IPS-NIHi7 (cell line): Measurements from ENCODE around the gene MYO16.
"Not testable (repeated sequence)": the region's sequence is repeated elsewhere in the genome, so short reads cannot be mapped to it uniquely, and the experiment has no call there.

Experiments
- DNase-seq: peaks from one replicate; pipeline ENCODE4 v3.0.0; 2012; ENCODE audit warnings: mixed read lengths; ENCODE audit errors: extremely low spot score

The MYO16 gene

DNA sequence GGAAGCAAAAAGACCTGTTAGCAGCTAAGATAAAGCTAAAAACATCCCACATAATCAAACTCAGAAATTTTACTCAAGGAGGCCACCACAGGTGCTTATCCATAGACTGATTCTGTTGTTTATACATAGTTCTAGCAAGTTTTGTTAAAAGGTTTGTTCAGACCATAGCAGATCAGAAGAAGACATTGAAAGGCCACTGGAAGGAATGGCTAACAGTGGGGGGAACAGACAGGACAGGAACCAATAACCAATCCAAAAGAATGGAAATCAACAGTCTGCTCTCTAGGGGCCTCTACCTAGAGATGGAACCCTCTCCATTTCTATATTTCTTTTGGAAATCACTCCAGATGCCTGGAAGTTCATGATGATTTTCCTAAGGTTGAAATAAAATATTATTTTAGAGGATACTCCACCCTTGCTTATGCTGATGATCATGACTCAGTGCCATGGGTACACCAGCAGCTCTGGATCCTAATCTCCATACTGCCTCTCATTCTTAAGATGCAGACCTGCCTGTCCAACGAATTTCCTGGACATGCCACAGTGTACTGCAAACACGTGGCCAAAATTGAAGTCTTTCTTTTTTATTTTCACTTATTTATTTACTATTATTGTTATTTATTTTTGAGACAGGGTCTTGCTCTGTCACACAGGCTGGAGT lies 260.0 kb downstream of the MYO16 start:
- DNase-seq: no peak

- no peak for DNase-seq
Measured at GRCh38 chr13:108895220-108895704, 265.9 kb downstream of the MYO16 start.

GRCh38 chr13:108897955-108898354 lies 268.5 kb downstream of the MYO16 start:
- no peak for DNase-seq

- DNase-seq: no peak
Measured at GRCh38 chr13:108902405-108903155, 273.2 kb downstream of the MYO16 start.

DNA sequence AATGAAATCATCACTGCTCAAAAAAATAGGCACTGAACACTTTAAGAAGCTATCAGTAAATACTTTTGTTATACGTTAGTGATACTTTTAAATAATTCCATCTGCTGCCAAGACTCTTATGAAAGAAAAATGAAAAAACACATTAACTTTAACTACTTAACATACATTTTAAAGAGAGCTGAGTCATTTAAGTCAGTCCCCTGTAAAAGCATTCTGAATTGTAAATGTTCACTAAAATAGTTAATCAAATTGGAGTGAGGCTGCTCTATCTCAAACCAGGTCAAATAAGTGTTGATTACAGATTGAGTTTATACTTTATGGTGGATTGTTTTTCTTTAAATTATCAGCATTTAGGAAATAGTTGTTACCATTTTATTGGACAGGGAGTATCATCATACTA lies 274.2 kb downstream of the MYO16 start:
- DNase-seq: no peak

DNA sequence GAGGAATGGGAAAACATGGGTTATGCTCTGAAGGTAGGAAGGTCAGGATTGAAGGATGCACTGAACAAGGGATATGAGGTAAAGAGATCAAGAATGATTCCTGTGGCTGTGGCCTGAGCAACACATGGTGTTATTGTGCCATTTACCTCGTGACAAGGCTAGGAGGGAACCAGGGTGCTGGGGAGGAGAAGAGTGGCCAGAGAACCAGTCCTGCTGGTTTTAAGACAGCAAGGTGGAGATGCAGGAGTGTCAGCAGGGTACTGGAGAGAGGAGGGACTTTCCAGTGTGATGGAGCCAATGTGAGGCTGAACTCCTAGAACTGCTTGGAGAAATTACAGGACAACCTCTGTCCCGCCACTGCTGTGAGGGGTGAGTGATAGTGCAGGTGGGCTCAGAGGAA lies 282.4 kb downstream of the MYO16 start:
- no peak for DNase-seq

DNA sequence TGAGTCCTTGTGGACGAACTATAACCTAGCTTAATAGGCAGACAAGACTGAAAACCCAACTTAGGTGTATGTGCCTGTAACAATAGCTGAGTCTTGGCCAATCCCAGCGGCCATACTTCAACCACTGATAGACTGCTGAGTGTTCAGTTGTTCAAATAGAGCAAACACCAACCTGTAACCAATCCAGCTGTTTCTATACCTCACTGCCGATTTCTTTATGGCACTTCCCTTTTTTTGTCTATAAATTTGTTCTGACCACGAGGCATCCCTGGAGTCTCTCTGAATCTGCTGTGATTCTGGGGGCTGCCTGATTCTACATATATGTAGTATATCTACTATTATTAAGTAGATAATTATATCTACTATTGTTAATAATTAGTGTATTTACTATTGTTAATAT lies 284.3 kb downstream of the MYO16 start:
- DNase-seq: not testable (repeated sequence)

DNA sequence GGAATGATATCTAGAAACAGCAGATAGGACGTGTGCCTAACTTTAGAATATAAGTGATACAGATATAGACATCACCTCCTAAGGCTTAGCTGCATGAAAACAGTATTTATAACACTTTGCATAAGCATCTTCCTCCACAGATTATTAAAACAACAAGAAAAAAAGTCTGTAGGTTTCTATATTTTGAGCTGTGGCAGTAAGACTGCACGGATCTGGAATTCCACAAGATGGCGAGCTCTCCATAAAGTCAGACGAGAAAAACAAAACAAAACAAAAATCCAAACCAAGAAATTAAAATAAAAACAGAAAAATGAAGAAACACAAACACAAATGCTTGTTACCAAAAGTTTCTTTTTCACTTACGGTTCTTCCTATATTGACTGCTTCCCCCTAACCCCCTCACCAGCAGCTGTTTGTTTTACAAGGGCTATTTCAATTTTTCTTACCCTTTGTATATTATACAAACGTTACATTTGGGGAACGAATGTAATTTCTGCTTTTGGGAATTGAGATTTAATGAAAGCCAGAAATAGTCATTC lies 285.8 kb downstream of the MYO16 start:
- no peak for DNase-seq

DNA sequence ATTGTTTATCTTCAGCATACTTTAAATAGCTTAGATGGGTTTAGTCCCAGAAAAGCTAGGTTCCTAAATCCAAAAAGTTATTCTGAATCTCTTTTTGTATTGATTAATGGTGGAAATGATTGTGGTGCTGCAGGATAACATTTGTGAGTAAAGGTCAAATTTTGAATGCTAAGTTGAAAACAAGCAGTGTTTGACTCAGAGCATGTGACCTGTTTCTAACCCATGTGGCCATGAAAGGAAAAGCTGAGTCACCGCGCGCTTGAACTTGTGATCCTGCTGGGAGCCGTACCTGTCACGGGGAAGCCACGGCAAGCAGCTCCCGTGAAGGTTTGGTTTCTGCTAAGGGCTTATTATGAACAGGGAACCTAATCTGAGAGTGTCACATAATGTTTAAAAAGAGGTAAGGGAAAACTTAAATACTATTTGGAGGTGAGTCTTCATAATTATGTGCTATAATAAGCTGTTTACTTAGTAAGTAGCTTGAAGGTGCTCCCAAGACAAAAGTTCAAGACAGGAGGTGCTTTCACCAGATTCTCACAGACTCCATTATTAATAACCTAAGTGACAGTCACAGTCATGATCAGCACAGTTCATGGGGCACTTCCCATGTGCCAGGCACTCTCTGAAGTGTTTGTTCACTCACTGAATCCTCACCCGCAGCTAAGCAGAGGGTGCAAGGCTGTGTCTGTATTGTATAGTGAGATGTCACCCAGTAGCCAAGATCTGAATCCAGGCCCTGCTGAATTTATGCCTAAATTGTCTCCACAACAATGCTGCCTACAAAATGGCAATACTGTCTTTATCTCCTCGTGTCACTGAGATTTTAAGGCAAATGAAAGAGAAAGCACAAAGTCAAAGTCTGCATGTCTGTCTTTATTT lies 286.5 kb downstream of the MYO16 start:
- DNase-seq: peak; percentile 64

- no peak for DNase-seq
Measured at GRCh38 chr13:108917581-108917980, 288.2 kb downstream of the MYO16 start.

DNA sequence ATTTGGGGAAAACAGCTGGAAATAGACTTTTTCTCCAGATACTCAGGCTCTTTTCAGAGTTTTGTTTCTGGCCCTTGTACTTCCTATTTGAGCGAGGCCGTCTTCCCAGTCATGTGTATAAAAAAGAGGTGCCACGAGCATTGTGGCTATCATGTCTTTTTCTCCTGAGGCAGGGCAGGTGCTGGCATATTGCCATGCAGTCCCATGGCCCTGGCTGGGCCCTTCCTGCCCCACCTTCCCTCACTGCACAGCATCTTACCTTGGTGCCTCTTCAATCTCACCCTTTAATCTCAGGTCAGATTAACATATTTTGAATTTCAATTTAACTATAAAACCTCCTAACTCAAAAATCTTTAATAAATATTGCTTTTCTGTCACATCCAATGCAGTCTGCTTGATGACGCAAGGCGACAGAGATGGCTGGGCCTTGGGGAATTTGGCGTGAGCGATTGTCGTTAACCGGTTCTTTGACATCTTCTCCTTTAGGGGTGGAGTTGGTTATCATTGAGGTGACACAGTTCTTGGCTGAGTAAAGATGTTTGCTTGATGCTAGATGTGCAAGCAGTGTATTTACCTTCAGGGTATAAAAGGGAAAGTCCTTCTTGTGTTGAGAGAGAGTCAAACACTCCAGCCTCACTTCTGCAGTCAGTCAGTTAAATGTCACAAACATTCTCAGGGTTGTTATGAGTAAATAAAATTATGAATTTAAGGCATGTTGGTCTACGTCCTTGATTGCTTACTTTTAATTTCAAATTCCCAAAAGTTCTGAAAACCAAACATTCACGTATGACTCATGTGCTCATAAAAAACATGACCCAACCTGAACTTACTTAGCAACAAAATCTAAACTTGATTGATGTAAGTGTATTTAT lies 289.9 kb downstream of the MYO16 start:
- no peak for DNase-seq

DNA sequence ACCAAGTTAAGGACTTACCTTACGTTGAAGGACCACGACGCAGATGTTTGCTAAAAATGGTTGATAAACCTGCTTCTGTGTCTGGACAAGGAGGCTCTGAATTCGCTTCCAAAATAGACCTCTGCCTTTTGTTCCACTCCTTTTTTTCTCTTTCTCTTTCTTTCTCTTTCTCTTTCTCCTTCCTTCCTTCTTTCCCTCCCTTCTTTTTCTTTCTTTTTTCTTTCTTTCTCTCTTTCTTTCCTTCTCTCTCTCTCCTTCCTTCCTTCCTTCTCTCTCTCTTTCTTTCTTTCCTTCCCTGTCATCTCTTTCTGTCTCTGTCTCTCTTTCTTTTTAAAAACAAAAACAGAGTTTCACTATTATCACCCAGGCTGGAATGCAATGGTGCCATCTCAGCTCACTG lies 290.7 kb downstream of the MYO16 start:
- no peak for DNase-seq

- no peak for DNase-seq
Measured at GRCh38 chr13:108921238-108921637, 291.8 kb downstream of the MYO16 start.

GRCh38 chr13:108922108-108922507 lies 292.7 kb downstream of the MYO16 start:
- no peak for DNase-seq

GRCh38 chr13:108923386-108924047 lies 294.1 kb downstream of the MYO16 start:
- DNase-seq: no peak

DNA sequence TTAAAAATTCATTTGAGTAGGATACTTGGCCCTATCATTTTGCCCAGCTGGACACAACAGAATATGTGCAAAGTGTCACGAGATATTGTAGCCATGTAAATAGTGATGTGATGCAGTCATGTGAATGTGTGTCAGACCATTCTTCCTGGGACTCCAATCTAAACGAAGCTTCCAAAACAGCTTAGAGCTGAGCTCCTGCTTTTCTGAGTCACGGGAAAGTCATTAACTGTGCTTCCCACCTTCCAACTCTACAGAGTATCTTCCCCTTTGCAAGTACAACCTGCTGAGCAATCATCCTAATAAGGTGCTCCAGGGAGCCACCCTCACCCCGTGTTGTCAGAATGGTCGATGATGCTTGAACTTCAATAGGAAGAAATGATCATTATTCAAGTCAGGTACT lies 294.7 kb downstream of the MYO16 start:
- DNase-seq: no peak

DNA sequence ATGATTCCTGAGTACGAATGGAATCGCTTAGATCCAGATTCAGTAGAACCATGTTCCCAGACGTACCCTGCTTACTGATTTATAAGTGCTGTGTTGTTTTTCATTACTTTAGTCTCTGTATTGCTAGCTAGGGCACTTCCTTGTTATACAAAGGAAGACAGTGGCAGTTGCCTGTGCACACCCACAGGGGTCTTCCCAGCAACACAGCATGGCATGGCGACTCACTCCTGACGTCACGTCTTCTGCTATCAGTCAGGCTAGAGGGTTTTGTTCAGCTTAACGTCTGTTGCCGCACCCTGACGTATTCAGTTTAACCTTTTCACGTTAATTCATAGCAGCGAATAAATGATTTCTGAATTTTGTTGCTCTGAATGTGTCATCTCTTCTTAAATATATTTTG lies 295.1 kb downstream of the MYO16 start:
- DNase-seq: peak; percentile 48

- no peak for DNase-seq
Measured at GRCh38 chr13:108925070-108925469, 295.7 kb downstream of the MYO16 start.

GRCh38 chr13:108926862-108927261 lies 297.5 kb downstream of the MYO16 start:
- no peak for DNase-seq

DNA sequence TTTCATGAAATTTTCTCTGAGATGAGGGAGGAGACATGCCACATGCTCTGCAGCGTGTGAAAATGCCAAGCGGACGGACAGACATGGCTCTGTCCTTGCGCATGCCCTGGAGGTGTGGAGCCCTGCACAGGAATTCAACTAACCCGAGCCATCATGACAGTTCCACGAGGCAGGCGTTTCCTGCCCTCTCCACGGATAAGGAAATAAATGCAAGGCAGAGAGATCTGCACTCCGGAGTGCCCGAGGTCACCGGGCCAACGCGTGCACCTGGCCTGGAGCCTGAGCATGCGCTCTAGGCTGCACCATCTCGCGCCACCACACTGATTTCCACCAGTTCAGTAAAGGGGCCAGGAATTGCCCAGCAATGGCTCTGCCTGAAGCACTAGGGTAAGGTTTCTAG lies 298.2 kb downstream of the MYO16 start:
- no peak for DNase-seq
